Sciatic nerve (tissue), 2 donors: ENCODE measurements around the gene CACNA1B. TPM values are rescaled to one million over a fixed set of nuclear protein-coding genes. Genes with fewer than 3 reads are reported as not detected.
"Not testable (repeated sequence)": the region's sequence is repeated elsewhere in the genome, so short reads cannot be mapped to it uniquely, and the experiment has no call there.

Source experiments
- ATAC-seq: fragments of 200-7000 bp; cut with Tn5 transposase; one replicate; pipeline ENCODE4 v1.9.1; 2020; ENCODE audit warnings: mild to moderate bottlenecking, moderate library complexity
- DNase-seq: peaks from one replicate; pipeline ENCODE4 v3.0.0-alpha.2; 2020; ENCODE audit warnings: low spot score
- intact Hi-C: fragments of 100-400 bp; cut with DNase I; formaldehyde crosslinking; loops from one replicate; pipeline ENCODE4 v1.14.2; 2022
- total RNA-seq: library from RNA; stranded (reverse); fragmentation: NEBNext Ultra II Directional; extraction: Animal tissue kit (Norgen Biotek cat#: 25700); gene quantifications from one replicate; pipeline ENCODE4 v1.2.1, GENCODE V29; 2021
- donor health status: DM: no; HTN: no; CAD: no.
- donor health status: DM: no; HTN: no; CAD: no.

The CACNA1B gene
- total RNA-seq, 1 donor from 2014 or later = 0.09 TPM

DNA sequence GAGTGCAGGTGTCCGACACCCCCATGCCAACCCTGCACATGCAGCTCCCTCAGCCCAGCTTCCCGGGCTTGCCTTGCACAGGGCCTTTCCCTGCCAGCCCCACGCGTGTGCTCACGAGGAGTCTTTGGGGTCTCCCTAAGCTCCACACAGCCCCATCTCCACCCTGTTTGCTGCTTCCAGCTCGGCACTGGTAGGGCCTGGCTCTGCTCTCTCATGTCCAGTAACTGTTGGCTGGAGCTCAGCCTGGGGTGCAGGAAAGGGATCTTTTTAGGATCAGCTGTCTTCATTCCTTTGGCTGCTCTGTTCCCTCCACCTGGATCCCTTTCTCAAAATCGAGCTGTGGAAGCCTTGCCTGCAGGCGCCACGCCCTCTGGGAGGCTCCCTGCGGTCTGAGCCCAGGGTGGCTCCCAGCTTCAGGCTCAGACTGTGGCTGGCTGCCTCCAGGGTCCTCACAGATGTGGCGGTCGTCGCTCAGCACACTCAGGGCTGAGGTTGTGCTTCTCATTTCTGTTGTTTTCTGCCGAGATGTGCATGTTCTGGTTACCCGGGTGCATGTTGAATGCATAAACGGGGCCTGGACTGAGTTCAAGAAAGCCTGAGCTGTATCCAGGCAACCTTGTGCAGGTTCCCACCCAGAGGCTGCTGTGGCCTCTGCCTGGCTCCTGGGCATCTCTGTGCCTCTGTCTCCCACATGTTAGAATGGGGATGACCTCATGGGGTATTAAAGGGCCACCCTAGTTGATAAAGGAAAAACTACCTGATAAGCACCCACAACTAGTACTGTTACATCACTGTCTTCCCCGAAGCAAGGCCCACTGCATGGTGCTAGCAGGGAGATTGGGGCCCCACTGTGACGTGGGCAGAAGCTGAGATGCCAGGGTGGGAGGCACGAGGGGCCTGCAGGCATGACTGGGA is 4.3 kb downstream of the CACNA1B start:
- intact Hi-C loops = no loop called here
- DNase-seq (no peak), ATAC-seq (no peak)

DNA sequence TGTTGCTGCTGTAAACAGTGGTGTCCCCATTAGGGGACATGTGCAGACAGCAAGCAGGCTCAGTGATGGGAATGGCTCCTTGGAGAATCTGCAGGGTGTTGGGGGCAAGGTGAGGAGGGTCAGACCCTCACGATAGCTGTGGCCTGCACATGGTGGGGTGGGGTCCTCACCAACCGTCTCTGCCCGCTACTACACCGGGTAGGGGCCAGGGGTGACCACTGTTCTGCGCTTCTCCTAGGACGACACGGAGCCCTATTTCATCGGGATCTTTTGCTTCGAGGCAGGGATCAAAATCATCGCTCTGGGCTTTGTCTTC is 4.9 kb downstream of the CACNA1B start:
- intact Hi-C loops = no loop called here
- ATAC-seq (no peak), DNase-seq (no peak)

- intact Hi-C loops, ATAC-seq, DNase-seq: not testable (repeated sequence)
Observed at GRCh38 chr9:137883977-137884376, 6.4 kb downstream of the CACNA1B start.

GRCh38 chr9:137884547-137884946 is 7.0 kb downstream of the CACNA1B start:
- intact Hi-C loops, ATAC-seq, DNase-seq: not testable (repeated sequence)

GRCh38 chr9:137885121-137885520 is 7.5 kb downstream of the CACNA1B start:
- ATAC-seq, intact Hi-C loops: not testable (repeated sequence)

DNA sequence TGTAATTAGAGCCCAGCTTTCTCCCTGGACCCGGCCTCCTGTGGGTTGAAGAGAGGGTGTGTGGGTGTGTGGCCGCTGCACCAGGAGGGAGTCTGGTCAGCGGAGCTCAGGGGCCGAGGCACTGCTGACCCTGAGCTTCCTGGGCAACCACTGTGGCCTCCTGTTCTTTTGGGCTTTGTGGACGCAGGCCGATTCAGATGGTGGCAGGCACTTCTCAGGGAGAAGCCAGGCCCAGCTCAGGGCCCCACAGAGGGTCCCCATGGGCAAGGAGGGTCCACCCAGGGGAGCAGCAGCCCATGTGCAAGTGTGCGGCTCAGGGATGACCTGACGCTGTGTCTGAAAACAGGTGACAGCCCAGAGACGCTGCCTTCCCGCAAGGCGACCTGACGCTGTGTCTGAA is 11.0 kb downstream of the CACNA1B start:
- intact Hi-C loops, DNase-seq, ATAC-seq: not testable (repeated sequence)

More at GRCh38 chr9:137885121-137885520, 7.5 kb downstream of the CACNA1B start:
- not testable (repeated sequence) for DNase-seq

GRCh38 chr9:137889966-137890365 is 12.4 kb downstream of the CACNA1B start:
- intact Hi-C loops, ATAC-seq, DNase-seq: not testable (repeated sequence)

DNA sequence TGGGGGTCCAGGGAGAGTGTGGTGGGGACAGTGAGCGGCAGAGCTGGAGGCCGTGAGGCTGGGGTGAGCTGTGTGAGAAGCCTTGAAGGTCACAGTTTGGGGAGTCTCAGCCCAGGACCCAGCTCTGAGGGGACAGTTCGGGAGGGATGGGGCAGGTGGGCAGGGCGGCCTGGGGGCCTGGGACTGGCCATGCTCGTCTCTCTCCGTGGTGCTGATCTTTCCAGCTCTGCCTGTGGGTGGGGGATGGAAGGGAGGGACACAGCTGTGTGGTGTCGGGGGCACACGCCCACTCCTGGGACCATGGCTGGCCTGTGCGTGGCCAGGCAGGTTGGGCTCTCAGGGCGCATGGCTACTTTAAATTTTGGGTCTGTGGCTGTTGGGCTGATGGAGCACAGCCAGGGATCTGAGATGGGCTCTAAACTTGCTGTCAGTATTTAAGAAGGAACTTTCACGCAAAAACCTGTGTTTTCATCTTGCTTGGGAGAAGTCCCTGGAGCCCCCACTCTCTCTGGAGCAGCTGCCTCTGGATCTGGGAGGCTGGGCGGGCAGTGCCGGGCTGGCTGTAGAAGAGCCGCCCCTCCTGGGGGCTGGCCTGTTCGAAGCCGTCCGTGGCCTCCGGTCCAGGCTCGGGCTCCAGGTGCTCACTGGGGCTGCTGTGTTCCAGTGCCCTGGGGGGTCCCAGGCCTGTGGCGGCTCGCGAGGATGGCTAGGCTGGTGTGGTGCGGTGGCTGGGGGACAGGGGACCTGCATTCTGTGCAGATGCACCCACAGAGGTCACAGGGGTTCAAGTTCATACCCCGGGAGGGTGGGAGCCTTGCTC is 13.4 kb downstream of the CACNA1B start:
- intact Hi-C loops, DNase-seq, ATAC-seq: not testable (repeated sequence)

- DNase-seq (no peak), ATAC-seq (no peak)
- intact Hi-C loops = no loop called here
Observed at GRCh38 chr9:137891588-137892423, 14.2 kb downstream of the CACNA1B start.

DNA sequence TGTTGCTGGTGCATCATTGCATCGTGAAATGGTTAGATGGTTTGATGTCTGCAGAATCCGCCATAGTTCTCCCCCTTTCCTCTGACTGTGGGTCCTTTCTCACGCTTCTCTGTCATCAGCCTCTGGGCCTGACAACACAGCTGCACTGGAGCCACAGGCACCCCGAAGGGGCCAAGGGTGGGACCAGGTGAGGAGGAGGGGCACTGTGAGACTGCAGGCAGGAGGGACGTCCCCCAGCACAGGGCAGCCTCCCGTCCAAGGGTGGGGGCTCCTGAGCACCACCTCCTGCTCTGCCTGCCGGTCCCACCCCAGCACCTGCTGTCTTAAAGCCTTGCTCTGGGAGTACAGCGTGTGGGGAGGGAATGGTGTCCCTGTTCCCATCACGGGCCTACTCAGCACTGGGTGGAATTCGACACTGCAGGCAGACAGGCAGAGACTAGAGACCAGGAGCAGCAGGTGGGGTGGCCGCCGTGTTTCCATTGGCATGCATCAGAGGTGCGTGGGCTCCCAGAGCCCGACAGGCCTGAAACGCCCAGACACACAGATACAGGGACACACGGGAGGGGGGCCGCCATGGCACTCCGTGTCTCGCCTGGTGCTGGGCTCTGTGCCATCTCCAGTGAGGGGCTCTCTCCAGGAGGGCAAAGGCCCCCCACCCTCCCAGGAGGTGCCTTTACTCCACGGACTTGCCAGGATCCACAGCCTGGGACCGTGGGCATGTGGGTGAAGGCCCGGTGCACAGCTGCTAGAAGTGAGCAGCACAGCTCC is 15.0 kb downstream of the CACNA1B start:
- ATAC-seq (no peak), DNase-seq (no peak)
- intact Hi-C loops = no loop called here

DNA sequence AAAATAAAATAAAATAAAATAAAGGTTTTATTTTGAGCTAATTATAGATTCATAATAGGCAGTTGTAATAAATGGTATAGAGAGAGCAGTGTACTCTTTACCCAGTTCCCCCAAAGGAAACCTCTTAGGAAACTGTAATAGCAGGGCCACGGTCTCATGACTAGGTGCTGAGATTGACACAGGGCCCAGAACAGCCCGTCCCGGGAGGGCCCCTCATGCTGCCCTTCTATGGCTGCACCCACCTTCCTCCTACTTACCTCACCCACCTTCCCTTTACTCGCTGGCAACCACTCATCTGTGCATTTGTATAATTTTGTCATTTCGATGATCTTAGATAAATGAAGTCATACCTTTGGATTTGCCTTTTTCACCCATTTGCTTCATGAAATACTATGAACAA is 16.1 kb downstream of the CACNA1B start:
- intact Hi-C loops = no loop called here
- DNase-seq = no peak
- no peak for ATAC-seq

DNA sequence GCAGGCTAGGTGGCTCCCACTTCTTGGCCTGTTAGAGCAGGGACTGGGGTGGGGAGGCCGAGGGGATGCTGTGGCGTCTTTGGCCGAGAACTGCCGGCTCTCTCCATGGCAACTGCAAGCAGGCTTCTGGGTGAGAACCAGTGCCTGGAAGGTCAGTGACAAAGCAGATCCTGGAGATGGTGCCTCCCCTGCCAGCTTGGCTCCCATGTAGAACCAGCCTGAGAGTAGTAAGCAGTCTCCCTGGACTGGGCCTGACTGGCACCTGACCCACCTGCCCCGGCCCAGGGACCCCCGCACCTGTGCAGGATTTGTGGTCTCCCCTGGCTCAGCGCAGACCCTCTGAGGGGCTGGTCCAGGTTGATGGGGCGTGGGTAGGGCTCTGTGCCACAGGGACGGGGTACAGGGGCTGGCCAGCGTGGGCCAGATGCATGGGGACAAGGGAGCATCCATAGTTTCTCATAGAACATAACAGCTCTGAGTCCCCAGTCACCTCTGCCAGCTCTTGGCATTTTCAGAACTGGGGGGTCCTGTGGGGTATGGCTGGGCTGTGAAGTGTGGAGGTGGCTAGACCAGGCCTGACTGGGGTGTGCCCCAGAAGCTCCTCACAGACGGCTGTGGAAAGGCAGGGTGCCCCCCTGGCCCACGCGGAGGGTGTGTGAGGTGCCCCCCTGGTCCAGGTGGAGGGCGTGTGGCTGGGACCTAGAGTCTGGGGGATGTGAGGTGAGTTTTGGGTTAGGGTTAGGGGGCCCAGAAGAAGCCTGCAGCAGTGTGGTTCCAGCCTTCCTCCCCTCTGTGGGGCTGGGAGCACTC is 22.2 kb downstream of the CACNA1B start:
- DNase-seq (no peak), ATAC-seq (no peak)
- intact Hi-C loops = no loop called here

GRCh38 chr9:137900584-137901310 is 23.2 kb downstream of the CACNA1B start:
- DNase-seq (no peak), ATAC-seq (no peak)
- intact Hi-C loops = no loop called here

DNA sequence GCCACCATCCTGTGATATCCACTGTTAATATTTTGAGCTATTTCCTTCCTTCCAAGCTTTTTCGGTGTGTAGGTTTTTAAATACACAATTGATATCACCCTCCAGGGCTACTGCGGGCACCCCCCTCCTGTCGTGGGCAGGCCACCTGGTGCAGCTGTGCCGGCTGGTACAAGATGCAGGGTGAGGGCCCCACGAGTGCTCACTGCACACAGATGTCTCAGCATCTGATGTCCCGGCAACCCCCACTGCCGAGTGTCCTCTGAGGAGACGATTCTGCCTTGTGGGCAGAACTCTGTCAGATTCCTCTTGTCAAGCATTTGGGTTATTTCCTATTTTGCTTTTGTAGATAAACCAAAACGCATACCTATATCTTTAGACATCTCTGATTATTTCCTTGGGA is 25.1 kb downstream of the CACNA1B start:
- DNase-seq (no peak), ATAC-seq (no peak)
- intact Hi-C loops = no loop called here

- ATAC-seq (no peak), DNase-seq (no peak)
- intact Hi-C loops = no loop called here
Observed at GRCh38 chr9:137905740-137906139, 28.2 kb downstream of the CACNA1B start.

- DNase-seq = no peak
- ATAC-seq = no peak
- intact Hi-C loops = no loop called here
Observed at GRCh38 chr9:137907776-137908175, 30.2 kb downstream of the CACNA1B start.

- DNase-seq = no peak
- ATAC-seq = no peak
- intact Hi-C loops = no loop called here
Observed at GRCh38 chr9:137912671-137913070, 35.1 kb downstream of the CACNA1B start.
